LHCN-M2 (cell line): ENCODE measurements around the gene KLF16. TPM values are rescaled to one million over a fixed set of nuclear protein-coding genes. Genes with fewer than 3 reads are reported as not detected.
A peak's percentile ranks its signal among the peaks of the same experiment; 100 is the strongest.

Experiments
- DNase-seq: peaks from one replicate; pipeline ENCODE4 v3.0.0-alpha.2; 2012; ENCODE audit warnings: low read depth
- total RNA-seq: library from RNA; depleted of rRNA; stranded (reverse); fragments of >200 nt; gene quantifications from 2 replicates; pipeline ENCODE4 v1.2.3, GENCODE V29; 2014

Gene KLF16
- total RNA-seq, 1 experiment from 2014 or later = 13.6 TPM

DNA sequence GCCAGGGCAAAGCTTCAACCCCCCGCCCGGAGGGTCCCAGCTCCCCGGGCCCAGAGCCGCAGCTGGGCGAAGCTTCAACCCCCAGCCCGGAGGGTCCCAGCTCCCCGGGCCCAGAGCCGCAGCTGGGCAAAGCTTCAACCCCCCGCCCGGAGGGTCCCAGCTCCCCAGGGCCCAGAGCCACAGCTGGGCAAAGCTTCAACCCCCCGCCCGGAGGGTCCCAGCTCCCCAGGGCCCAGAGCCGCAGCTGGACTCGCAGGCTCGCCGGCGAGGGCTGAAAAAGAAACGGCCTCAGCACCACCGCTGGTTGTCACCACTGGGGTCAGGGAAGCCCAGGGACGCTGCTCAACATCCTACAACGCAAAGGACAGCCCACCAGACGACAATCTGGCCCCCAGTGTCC lies 20.3 kb downstream of the KLF16 start:
- DNase-seq = no peak

DNA sequence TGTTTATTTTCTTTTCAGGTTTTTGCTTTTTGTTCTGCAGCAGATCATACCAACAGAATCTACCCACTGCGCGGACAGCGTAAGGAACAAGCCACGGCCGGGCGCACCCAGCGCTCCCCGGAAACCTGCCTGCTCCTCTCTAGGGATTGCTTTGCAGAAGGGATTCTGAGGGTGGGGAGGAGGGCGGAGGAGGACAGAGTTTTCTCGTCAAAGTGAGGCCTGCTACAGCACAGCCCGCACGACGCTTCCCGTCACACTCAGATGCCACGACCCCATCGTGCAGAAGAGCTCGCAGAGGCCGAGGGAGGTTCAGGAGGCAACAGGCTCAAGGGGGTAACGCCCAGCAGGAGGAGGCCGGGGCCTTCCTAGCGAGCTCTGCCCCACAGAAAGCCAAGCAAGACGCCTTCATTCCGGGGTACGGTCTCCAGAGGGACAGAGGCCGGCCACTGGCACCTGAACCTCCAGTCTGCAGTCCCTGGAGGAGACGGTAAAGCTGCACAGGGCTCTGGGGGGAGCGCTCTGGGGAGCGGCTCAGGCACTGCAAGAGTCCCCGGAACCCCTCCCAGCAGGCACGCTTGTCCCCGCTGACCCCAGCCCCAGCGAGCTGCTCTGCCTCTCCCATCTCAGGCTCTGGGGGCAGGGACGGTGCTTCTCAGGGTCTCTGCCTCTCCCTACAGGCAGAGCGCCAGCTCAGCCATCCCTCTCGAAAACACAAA lies 22.0 kb downstream of the KLF16 start:
- DNase-seq = no peak

DNA sequence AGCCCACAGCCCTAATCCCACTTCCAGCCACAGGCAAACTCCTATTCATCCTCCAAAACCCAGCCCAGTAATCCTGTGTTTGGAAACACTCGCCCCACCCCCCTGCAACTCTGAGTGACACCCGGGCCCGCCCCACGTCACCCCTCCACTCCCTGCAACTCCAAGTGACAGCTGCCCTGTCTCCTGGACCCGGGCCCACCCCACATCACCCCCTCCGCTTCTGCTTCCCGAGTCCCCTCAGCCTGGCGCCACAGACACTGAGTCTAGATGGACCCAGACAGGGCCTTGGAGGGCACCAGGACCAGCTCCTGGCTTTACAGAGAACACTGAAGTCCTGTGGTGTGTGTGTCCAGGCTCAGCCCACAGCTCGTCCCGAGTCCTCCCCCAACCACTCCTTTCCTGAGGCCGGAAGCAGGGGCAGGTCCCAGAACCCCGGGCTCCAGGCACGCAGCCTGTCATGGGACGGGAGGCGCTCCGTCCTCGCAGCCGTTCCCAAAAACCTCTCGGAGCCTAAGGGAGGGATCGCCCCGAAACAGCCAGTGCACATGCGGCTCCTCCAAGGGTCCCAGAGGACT lies 22.8 kb downstream of the KLF16 start:
- no peak for DNase-seq

DNA sequence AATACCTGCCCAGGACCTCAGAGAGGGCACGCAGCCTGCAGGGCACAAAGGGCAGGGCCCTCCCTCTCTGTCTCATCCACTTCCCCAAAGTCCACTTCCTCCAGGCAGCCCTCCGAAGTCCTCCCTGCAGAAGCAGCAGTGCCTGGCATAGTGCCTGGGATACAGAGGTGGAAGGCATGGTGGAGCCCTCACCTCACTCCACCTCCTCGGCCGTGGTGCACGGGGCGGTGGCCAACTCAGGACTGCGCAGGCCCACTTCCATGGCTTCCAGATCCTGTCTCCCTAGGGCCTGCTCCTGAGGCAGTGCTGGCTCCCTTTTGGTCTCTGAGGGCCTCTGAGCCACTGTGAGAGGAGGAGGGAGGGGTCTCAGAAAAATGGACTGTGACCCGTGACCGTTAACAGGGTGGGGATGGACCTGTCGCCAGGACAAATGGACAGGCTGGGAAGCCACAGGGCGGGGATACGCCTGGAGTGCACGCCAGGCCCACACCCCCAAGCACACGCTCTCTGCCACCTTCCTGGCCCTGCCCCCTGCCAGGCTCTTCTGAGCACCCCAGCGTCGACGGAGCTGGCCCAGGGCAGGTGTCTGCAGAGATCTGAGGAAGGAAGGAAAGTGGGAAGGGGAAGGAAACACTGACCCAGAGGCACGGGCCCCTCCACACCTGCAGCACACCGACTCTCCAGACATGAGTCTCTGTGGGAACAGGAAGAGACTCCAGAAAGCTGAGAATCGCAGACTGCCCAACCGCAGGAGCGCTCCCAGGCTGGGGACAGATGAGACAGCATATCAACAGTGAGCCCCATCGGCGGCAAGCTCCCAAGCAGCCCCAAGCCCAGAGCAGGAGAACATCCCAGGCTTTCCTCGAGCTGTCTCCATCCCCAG lies 23.5 kb downstream of the KLF16 start:
- no peak for DNase-seq

DNA sequence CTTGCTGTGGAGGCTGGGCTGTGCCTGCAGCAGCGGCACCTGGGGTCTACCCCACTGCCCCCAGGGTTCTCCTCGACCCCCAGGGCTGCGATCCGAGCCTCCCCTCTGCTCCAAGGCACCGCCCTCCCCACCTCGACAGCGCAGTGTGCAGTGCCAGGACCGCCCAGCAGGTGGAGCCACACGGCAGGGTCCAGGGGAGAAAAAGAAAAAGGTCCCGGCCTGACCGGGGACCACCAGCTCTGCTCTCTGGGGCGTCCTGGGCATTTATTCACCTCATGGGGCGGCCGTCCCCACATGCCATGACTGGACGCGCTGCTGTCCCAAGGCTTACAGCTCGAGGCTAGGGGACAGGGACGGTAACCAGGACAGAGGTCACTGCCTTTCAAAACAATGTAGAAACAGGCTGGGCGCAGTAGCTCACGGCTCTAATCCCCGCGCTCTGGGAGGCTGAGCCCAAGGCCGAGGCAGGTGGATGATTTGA lies 25.7 kb downstream of the KLF16 start:
- DNase-seq = no peak

DNA sequence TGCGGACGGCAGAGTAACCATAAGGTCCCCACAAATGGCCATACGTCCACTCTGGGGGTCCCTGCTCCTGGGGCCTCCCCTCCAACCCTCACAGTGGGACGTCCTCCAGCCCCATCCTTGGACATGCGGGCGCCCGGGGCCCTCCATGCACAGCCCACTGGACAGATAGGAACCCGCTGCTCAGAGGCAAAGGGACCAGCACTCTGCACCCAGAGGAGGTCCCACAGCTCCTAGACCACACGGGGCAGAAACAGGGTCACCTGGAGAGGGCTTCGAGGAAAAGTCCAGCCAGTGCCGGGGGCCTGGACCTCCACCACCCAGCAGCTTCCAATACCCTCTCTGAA lies 26.2 kb downstream of the KLF16 start:
- no peak for DNase-seq

DNA sequence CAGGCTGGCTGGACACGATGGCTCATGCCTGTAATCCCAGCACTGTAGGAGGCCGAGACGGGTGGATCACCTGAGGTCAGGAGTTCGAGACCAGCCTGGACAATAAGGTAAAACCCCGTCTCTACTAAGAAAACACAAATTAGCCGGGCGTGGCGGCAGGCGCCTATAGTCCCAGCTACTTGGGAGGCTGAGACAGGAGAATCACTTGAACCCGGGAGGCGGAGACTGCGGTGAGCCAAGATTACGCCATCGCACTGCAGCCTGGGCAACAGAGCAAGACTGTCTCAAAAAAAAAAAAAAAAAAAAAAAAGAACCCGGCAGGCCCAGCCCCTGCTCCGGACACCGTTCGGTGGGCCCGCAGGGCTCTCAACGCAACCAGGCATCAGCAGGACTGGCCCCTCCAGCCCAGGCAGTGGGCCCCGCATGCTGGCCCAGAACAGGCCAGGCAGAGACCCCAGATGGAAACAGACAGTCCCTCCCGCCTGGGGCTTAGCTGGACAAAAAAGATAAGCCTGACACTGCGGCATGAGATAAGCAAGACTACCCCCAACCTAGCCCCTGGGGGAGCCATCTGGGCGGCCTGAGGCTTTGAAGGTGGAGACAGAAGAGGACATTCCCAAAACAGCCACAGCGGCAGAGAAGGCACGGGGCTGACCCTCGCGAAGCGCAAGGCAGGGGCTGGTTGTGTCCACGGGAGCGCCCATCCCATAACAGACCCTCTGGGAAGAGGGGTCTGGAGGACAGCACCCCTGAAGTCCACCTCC lies 26.7 kb downstream of the KLF16 start:
- no peak for DNase-seq

DNA sequence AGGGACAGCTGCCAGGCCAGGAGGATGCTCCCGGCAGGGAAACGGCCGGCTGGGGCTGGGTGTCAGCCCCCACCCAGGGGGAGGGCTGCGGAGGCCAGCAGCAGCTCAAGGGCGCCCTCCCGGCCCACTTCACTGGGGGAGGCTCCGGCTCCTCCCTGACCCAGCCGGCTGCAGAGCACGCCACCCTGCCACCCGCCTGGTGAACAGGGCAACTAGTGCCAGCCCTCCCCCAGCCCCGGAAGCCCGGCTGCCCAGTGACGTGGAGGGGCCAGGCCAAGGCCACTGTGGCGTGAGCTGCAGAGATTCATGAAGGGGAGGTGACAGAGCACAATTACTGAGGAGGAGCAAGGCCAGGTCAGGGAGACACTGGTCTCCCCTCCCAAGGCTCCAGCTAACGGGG lies 29.8 kb downstream of the KLF16 start:
- no peak for DNase-seq

DNA sequence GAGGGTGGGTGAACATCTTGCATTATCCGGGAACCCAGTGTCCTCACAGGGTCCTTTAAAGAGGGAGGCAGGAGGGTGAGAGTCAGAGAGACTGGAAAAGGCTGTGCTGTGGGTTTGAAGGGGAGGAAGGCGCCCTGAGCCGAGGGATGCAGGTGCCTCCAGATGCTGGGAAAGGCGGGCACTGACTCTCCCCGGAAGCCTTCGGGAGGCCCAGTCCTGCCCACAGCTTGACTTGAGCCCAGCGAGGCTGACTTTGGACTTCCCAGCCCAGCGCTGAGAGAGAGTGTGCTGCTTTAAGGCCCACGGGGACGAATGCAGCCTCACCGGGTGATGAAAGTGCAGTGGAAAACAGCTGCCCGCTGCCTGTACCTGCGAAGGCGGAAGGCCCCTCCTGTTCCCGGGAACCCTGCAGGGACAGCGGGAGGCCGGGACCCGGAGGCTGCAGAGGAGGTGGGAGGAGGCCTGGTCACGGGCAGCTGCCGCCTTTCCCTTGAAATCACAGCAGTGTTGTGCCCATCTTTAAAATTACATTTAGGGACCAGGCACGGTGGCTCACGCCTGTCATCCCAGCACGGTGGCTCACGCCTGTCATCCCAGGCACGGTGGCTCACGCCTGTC lies 31.2 kb downstream of the KLF16 start:
- no peak for DNase-seq

DNA sequence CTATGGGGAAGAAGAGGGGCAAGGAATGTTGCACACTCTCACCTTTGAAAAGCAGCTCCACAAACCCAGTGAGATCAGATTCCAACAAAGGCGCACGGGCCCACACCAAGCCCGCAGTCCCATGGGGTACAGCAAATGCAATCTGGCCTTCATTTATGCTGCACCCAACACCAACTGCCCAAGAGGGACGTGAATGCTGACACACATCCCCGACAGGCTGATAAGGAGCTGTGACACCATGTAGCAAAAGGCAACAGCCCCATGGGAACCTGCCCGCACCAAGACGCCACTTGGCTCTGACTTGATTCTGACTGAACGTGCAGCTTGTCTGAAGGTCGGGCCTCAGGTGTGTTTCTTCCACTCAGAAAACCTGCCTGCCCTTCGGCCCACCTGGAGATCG lies 32.4 kb downstream of the KLF16 start:
- DNase-seq = no peak

DNA sequence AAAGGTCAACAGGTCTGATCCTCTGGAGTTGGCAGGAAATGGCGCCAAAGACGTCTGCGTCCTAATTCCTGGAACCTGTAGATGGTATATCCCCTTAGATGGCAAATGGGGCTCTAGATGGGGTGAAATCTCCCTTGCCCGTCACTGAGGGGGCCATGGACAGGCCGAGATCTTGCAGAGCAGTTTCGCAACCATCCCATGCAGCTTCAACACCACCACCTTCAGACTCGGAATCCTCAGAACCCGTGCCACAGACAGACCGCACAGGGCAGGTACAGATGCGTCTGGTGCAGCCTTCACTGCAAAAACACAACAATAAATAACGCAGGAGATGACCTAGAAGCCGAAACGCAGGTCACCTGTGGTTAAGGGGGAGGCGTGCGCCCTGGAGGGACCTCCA lies 32.8 kb downstream of the KLF16 start:
- no peak for DNase-seq

DNA sequence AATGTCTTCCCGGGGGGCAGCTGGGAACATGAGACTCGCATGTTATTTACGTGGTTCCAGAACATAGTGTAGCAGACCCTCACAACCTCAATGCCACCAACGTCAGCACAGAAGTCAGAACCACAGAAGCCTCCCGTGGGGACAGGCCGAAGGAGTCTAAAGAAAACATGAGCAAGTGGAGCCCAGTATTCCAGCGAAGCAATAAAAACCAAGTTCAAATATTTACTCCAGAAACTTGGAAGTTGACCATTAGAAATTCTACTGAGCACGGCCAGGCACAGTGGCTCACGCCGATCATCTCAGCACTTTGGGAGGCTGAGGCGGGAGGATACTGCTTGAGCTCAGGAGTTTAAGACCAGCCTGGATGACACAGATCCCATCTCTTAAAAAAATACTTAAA lies 33.4 kb downstream of the KLF16 start:
- no peak for DNase-seq

DNA sequence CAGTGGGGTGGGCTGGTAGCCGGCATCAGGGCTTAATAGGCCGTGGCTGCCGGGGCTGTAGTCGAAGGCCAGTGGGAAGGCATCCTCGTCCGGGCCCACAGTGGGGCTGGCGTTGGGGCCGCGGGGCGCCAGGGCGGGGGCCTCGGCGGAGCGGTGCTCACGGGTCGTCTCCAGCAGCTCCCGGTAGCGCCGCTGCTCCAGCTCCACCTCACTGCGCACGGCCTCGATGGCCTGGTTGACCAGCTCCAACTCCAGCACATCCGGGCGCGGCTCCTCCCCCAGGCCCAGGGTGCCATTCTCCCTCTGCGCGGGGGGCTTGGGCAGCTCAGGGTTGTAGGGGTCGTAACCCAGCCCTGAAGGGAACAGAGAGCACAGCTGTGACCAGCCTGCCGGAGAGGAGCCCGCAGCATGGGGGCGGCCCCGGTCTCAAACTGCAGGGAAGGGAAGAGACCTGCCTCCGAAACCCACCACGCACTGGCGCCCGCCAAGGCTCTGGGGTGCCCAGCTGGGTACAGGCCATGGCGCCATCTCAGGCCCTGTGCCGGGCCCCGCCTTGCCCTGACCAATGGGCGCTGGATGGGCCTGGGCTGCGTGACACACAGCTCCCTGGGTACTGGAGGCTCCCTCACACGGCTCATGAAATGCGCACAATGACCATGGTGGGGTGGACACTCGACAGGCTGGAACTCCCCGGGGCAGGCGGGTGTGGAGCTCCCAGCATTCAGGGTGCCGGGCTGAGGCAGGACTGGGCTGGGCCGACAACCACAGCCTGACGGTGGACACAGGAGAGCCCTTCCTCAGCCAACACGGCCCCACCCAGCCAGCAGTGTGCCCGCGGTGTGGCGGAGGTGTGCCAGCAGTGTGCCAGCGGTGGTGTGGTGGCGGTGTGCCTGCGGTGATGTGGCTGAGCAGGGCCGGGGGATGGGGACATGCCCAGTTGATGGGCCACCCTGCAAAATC lies 34.8 kb downstream of the KLF16 start:
- DNase-seq = no peak

DNA sequence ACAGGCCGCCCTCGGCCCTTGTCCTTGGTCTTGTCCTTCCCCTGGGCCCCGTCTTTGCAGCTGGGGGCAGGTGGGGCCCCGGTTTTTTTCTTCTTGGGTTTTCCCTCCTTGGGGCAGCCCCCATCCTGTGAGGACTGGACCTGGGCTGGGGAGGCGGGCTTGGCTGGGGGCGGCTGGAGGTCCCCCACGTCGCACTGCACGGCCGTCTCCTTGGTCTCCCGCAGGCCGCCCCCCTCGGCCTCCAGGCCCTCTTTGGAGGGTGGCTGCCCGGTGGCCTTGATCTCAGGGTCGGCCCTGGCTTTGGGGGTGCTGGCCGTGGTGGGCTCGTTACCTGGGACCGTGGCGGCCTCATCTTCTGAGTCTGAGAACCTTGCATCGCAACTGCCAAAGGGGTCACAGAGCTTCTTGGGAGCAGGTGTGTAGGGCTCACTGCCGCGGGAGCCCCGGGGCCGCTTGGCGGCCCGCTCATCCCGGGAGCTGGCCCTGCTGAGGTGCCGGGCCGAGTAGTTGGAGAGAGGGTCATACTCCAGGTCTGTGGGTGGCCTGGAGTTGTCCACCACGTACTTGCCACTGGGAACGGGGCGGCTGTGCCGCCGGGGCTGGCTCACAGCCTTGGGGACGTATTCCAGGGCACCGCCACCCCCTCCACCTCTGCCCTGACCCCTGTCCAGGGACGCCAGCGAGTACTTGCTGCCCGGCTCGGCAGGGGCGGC lies 35.7 kb downstream of the KLF16 start:
- no peak for DNase-seq

DNA sequence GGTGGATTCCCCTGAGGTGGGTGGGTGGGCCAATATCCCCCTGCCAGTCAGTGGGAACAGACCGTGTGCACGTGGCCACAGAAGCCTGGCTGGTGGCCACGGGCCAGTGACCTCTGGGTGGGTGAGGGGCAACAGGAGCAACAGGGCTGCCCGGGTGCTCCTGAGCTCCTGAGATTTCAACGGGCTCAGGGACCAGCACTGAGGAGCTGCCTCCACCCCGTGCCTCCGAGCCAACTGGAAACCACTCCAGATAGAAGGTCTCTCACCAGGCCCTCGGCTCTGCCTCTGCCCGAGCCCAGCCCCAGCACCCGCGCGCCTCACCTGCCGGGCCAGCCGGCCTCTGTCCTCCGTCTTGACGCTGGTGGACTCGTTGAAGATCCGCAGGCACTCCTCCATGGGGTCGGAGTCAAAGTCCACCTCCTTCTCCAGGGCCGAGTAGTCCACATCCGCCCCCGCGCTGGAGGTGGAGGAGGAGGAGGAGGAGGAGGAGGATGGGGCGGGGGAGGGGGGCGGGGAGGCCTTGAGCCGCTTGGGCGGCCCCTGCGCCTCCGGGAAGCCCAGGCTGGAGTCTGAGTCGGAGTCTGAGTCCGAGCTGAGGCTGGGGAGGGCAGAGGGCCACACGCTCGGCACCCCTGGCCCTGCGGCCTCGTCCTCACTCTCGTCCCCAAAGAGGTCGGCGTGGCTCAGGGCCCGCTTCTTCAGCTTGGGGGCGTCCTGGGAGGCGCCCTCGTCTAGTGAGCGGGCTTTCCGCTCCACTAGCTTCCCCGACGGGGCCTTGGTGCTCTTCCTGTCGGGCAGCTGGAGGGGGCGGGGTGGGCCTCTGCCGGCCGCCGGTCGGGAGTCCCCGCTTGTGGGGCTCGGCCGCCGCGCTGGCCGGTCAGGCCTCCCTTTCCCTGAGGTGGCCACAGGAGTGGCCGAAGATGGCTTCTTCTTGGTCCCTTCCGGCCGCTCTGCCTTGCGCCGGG lies 36.5 kb downstream of the KLF16 start:
- DNase-seq = no peak

DNA sequence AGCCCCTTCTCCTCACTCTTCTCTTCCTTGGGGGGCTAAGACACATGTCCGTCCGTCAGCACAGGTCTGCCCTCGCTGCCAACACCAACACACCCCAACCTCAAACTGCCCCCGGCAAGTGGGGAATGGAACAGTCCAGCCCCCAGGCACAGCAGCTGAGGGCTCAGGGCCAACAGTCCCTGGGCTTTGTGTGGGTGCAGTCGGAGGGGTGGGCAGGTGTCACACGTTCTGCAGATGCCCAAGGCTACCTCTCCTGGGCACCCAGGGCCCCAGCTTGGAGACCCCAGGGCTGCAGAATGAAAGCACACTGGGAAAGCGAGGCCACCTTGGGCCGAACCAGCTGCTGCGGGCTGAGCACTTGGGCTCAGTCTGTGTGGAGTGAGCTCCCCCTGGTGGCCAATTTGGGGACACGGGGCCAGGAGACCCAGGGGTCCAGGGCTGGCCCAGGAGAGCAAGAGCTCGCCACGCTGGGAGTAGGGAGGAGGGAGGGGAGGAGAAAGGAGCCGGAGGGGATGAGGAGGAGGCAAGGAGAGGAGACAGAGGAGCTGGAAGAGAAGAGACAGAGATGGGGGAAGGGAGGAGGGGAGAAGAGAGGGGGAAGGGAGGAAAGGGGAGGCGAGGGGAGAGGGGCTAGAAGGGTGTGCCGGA lies 37.3 kb downstream of the KLF16 start:
- peak; percentile 58 for DNase-seq

DNA sequence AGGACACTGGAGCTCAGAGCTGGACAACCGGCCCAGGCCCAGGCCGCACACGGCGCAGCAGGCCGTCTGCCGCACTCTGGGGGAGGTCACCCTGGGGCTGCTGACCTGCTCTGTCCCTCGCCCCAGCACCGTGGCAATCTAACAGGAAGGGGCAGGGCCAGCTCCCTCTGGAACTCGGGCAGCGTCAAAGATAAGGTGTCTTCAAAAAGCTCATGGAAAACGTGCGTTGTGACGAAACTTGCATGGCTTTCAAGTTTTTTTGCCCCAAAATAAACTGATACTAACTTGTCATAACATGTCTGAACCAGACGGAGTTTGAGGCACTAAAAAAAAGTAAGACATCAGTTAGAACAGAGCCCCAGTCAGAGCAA lies 39.1 kb downstream of the KLF16 start:
- DNase-seq = no peak
